Measurements from ENCODE around the gene OR52N2. TPM values are rescaled to one million over a fixed set of nuclear protein-coding genes. Genes with fewer than 3 reads are reported as not detected.
A peak's percentile ranks its signal among the peaks of the same experiment; 100 is the strongest.

OR52N2 gene
- total RNA-seq (not detected), total RNA-seq (0 to 0.29 (median 0) reads per million in 172 experiments)
- not detected for polyA plus RNA-seq (2013, experiment 1 of 2)
- polyA plus RNA-seq (2013, experiment 2 of 2): not detected

DNA sequence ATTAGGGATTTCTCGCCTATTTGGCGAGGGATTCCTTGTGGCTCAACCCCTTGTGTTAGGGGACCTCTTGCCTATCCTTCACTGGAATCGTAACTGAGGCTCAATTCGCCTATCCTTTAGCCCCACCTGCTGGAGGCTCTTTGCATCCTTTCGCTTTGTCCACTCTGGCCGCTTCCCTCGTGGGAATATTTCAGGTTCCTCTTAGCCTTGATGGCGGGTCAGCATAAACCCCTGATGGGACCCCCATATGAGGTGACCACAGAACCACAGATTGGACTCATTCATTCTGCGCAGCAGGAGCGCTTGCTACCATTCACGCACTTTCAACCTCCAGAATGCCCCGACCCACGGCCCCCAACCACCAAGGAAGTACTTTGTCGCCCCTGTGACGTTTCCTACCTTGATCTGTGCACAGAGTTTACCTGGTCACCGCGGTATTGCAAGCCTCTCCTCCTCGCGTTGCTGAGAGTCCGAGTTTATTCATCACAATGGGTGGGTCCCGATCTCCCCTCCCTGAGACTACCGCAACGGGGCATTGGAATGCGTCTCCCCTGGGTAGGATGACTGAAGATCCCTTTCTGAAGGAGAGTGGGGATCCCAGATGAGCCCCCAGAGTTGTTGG lies at the start of gene OR52N2:
Gene OR52N2, plus strand, starts transcription at position 425 of the 622 bp plus-strand sequence. CDS start 11,412 bp downstream, outside the sequence.
- TF ChIP-seq, protein P1, sequence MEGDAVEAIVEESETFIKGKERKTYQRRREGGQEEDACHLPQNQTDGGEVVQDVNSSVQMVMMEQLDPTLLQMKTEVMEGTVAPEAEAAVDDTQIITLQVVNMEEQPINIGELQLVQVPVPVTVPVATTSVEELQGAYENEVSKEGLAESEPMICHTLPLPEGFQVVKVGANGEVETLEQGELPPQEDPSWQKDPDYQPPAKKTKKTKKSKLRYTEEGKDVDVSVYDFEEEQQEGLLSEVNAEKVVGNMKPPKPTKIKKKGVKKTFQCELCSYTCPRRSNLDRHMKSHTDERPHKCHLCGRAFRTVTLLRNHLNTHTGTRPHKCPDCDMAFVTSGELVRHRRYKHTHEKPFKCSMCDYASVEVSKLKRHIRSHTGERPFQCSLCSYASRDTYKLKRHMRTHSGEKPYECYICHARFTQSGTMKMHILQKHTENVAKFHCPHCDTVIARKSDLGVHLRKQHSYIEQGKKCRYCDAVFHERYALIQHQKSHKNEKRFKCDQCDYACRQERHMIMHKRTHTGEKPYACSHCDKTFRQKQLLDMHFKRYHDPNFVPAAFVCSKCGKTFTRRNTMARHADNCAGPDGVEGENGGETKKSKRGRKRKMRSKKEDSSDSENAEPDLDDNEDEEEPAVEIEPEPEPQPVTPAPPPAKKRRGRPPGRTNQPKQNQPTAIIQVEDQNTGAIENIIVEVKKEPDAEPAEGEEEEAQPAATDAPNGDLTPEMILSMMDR (IDR thresholded peaks at IDR 0.05): peak; percentile 86
- peaks cover 38% of the 10 kb centered on the region for H3K27me3 Mint-ChIP-seq
- peaks cover 8% of the 10 kb centered on the region for H3K4me1 ChIP-seq (ENCODE audit: insufficient read depth, low read length)
- intact Hi-C loops (cut with DNase I, micrococcal nuclease): loop anchor here (1.0 to 10.0 kb wide), 8 partner anchors 124 to 1624 kb away; partner anchors contain the start of gene OR51D1 (in 1 of the 2)
- peak within 1 kb of the TSS; percentile 89 for H3K4me3 Mint-ChIP-seq
- H3K9me3 Mint-ChIP-seq: peaks cover 5% of the 10 kb centered on the region
- H3K36me3 Mint-ChIP-seq (ENCODE audit: low read depth): no peaks in the 10 kb centered on the region
- peak; percentile 46 to 85 (median 63) for DNase-seq
- peak; percentile 78 for ATAC-seq (ENCODE audit: poor library complexity)
- no peak within 1 kb of the TSS for H3K27ac ChIP-seq (ENCODE audit: low read depth in 1 of 2, low read length in 2 of 2)
- peaks cover 6% of the 10 kb centered on the region for H3K4me1 Mint-ChIP-seq (ENCODE audit: low read depth)
- peaks cover 0 to 8% of the 10 kb centered on the region in 2 experiments for H3K27me3 ChIP-seq (ENCODE audit: control insufficient read depth in 1 of 2, insufficient read depth in 2 of 2, low read length in 2 of 2)
- H3K36me3 ChIP-seq (ENCODE audit: insufficient read depth, low read length): no peaks in the 10 kb centered on the region
- H3K4me3 ChIP-seq (ENCODE audit: low read length): peak within 1 kb of the TSS; percentile 55
- H3K9me3 ChIP-seq (ENCODE audit: control insufficient read depth in 1 of 2, insufficient read depth in 1 of 2, low read length in 2 of 2): peaks cover 0 to 3% of the 10 kb centered on the region in 2 experiments
- H3K27ac Mint-ChIP-seq: no peak within 1 kb of the TSS
- CTCF ChIA-PET: no interaction called here
- POLR2A ChIA-PET: interaction anchor here (0.7 kb wide), 1 partner anchor 1163 kb away, joined by 3 read pairs; no protein-coding TSS in a partner anchor

DNA sequence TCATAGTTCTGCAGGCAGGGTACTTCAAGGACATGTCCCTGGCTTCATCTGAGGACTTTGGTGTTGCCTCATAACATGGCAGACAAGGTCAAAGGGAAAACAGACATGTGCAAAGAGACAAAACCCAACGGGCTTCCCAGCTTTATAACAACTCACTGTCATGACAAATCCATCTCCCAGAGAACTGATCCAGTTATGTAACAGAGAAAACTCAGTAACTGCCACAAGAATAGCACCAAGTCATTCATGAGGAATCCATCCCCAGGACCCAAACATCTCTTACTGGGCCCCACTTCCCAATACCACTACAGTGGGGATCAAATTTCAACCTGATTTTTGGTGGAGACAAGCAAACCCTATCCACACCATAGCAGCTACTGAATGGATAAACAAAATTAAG lies 41.7 kb upstream of the OR52N2 start:
- Histone ChIP-seq H3K27me3 (ENCODE audit: control insufficient read depth in 1 of 2, insufficient read depth in 2 of 2, low read length in 2 of 2) (no peaks in the 10 kb centered on the region), H3K9me3 (ENCODE audit: control insufficient read depth in 1 of 2, insufficient read depth in 1 of 2, low read length in 2 of 2) (no peaks in the 10 kb centered on the region), H3K4me3 (ENCODE audit: low read length) (no peak overlapping the region), H3K36me3 (ENCODE audit: insufficient read depth, low read length) (no peaks in the 10 kb centered on the region), H3K4me1 (ENCODE audit: insufficient read depth, low read length) (no peaks in the 10 kb centered on the region), H3K27ac (ENCODE audit: low read depth in 1 of 2, low read length in 2 of 2) (no peak overlapping the region)
- no peaks in the 10 kb centered on the region for H3K4me1 Mint-ChIP-seq (ENCODE audit: low read depth)
- TF ChIP-seq, protein P1 (IDR thresholded peaks at IDR 0.05): no peak
- no peak overlapping the region for H3K4me3 Mint-ChIP-seq
- no peaks in the 10 kb centered on the region for H3K9me3 Mint-ChIP-seq
- ChIA-PET CTCF (no interaction called here), POLR2A (no interaction called here)
- DNase-seq: no peak
- intact Hi-C loops (cut with DNase I, micrococcal nuclease): no loop called here
- ATAC-seq (ENCODE audit: poor library complexity): no peak
- H3K27me3 Mint-ChIP-seq: no peaks in the 10 kb centered on the region
- no peak overlapping the region for H3K27ac Mint-ChIP-seq
- H3K36me3 Mint-ChIP-seq (ENCODE audit: low read depth): no peaks in the 10 kb centered on the region

DNA sequence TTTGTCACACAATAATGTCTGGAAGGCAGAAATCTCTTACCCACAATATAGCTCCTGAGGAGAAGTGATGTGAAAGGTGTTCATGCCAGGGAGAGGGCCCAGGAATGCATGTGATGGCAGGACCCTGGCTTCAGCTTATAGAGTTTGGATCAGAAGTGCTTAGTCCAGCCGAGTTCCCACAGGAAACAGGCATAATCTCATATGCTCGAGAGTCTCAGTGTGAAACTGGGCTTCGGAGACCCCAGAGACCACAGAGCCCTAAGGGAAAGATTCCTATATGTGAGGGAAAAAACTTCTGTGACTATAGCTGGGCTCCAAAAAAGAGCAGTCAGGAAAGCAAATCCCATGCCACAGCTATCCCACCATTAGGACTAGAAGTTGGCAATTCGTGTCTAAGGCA lies 25.5 kb upstream of the OR52N2 start, which contains the start of gene OR52N5:
Gene OR52N5, minus strand, starts transcription at position 101 of the 400 bp plus-strand sequence. CDS start 4,721 bp downstream, outside the sequence.
- H3K9me3 ChIP-seq (ENCODE audit: control insufficient read depth in 1 of 2, insufficient read depth in 1 of 2, low read length in 2 of 2): no peaks in the 10 kb centered on the region
- no peak within 1 kb of the TSS for H3K4me3 Mint-ChIP-seq
- no peak within 1 kb of the TSS for H3K27ac ChIP-seq (ENCODE audit: low read depth in 1 of 2, low read length in 2 of 2)
- intact Hi-C loops (cut with DNase I, micrococcal nuclease): no loop called here
- no peak within 1 kb of the TSS for H3K4me3 ChIP-seq (ENCODE audit: low read length)
- no peaks in the 10 kb centered on the region for H3K9me3 Mint-ChIP-seq
- ChIA-PET CTCF (no interaction called here), POLR2A (no interaction called here)
- H3K4me1 ChIP-seq (ENCODE audit: insufficient read depth, low read length): no peaks in the 10 kb centered on the region
- H3K36me3 ChIP-seq (ENCODE audit: insufficient read depth, low read length): no peaks in the 10 kb centered on the region
- no peak within 1 kb of the TSS for H3K27ac Mint-ChIP-seq
- H3K4me1 Mint-ChIP-seq (ENCODE audit: low read depth): no peaks in the 10 kb centered on the region
- no peaks in the 10 kb centered on the region for H3K36me3 Mint-ChIP-seq (ENCODE audit: low read depth)
- ATAC-seq (ENCODE audit: poor library complexity) (no peak), DNase-seq (no peak)
- peaks cover 2% of the 10 kb centered on the region for H3K27me3 Mint-ChIP-seq
- no peaks in the 10 kb centered on the region for H3K27me3 ChIP-seq (ENCODE audit: control insufficient read depth in 1 of 2, insufficient read depth in 2 of 2, low read length in 2 of 2)
- TF ChIP-seq, protein P1 (IDR thresholded peaks at IDR 0.05): no peak
